Astrocyte (in vitro differentiated cells and primary cell): ENCODE measurements around the gene TWF1. TPM values are rescaled to one million over a fixed set of nuclear protein-coding genes. Genes with fewer than 3 reads are reported as not detected.
"Not testable (repeated sequence)": the region's sequence is repeated elsewhere in the genome, so short reads cannot be mapped to it uniquely, and the experiment has no call there.

ENCODE experiments used
- DNase-seq: peaks from one replicate; pipeline ENCODE4 v3.0.0-alpha.2; 2010; ENCODE audit warnings: low read depth
- FAIRE-seq: peaks from 2 replicates; lab custom pipeline; 2011; peaks lifted over from hg19 to GRCh38; lab: Jason Lieb, UNC
- H2AFZ ChIP-seq: 2 replicates; pipeline ENCODE4 v1.6.0; 2012; ENCODE audit warnings: low read depth, low read length, inconsistent platforms
- H3K27ac ChIP-seq: 2 replicates; pipeline ENCODE4 v1.5.1; 2011; ENCODE audit warnings: low read depth, low read length, inconsistent platforms
- H3K27me3 ChIP-seq: 2 replicates; pipeline ENCODE4 v1.6.0; 2011; ENCODE audit warnings: low read length, inconsistent platforms; ENCODE audit not compliant: insufficient read depth
- H3K36me3 ChIP-seq: 2 replicates; pipeline ENCODE4 v1.5.1; 2011; ENCODE audit warnings: low read length, inconsistent platforms; ENCODE audit not compliant: insufficient read depth
- H3K4me1 ChIP-seq: 2 replicates; pipeline ENCODE4 v1.5.1; 2011; ENCODE audit warnings: low read length, inconsistent platforms; ENCODE audit not compliant: insufficient read depth
- H3K4me2 ChIP-seq: 2 replicates; pipeline ENCODE4 v1.6.0; 2012; ENCODE audit warnings: low read length, inconsistent platforms
- H3K4me3 ChIP-seq: 2 replicates; pipeline ENCODE4 v1.5.1; 2011; ENCODE audit warnings: low read depth, mild to moderate bottlenecking, low read length, inconsistent platforms; ENCODE audit not compliant: insufficient read depth
- H3K79me2 ChIP-seq: 2 replicates; pipeline ENCODE4 v1.6.0; 2012; ENCODE audit warnings: mild to moderate bottlenecking, low read length, inconsistent platforms; ENCODE audit not compliant: insufficient read depth
- H3K9ac ChIP-seq: 2 replicates; pipeline ENCODE4 v1.6.0; 2012; ENCODE audit warnings: mild to moderate bottlenecking, low read length, inconsistent platforms
- H3K9me3 ChIP-seq: 2 replicates; pipeline ENCODE4 v1.5.1; 2012; ENCODE audit warnings: low read depth, mild to moderate bottlenecking, low read length, inconsistent platforms; ENCODE audit not compliant: insufficient read depth
- H4K20me1 ChIP-seq: 2 replicates; pipeline ENCODE4 v1.6.0; 2012; ENCODE audit warnings: low read length, inconsistent platforms; ENCODE audit not compliant: insufficient read depth
- H3K27ac Mint-ChIP-seq: one replicate; pipeline ENCODE4 v1.8.0; 2021; ENCODE audit warnings: mild to moderate bottlenecking, mixed read lengths; ENCODE audit not compliant: unreplicated experiment
- H3K27me3 Mint-ChIP-seq: one replicate; pipeline ENCODE4 v1.8.0; 2021; ENCODE audit warnings: low read depth, mixed read lengths; ENCODE audit not compliant: unreplicated experiment
- H3K36me3 Mint-ChIP-seq: one replicate; pipeline ENCODE4 v1.8.0; 2021; ENCODE audit warnings: low read depth, mixed read lengths; ENCODE audit not compliant: unreplicated experiment
- H3K4me1 Mint-ChIP-seq: one replicate; pipeline ENCODE4 v1.8.0; 2021; ENCODE audit warnings: low read depth, mixed read lengths; ENCODE audit not compliant: unreplicated experiment
- H3K4me3 Mint-ChIP-seq: one replicate; pipeline ENCODE4 v1.8.0; 2021; ENCODE audit warnings: mild to moderate bottlenecking, moderate library complexity, mixed read lengths; ENCODE audit not compliant: unreplicated experiment
- H3K9me3 Mint-ChIP-seq: one replicate; pipeline ENCODE4 v1.8.0; 2021; ENCODE audit warnings: mild to moderate bottlenecking, mixed read lengths; ENCODE audit not compliant: unreplicated experiment
- CTCF ChIP-seq: IDR thresholded peaks from 2 replicates; pipeline ENCODE4 v1.5.1; 2011; ENCODE audit warnings: low read depth, mild to moderate bottlenecking, inconsistent platforms, low read length, moderate library complexity; ENCODE audit not compliant: insufficient read depth
- EZH2 ChIP-seq: IDR thresholded peaks from 2 replicates; pipeline ENCODE4 v1.6.1; 2012; ENCODE audit warnings: mild to moderate bottlenecking, low read length, inconsistent platforms; ENCODE audit not compliant: insufficient read depth
- total RNA-seq: library from RNA; stranded (reverse); gene quantifications from 2 replicates; pipeline ENCODE4 v1.2.1, GENCODE V29; 2021

Gene TWF1
- total RNA-seq, 1 donor from 2014 or later: 105 TPM

GRCh38 chr12:43754015-43754414 is 52.1 kb downstream of the TWF1 start:
- Mint-ChIP-seq H3K9me3 (no peaks in the 10 kb centered on the region), H3K4me3 (no peak overlapping the region), H3K4me1 (peaks cover 6% of the 10 kb centered on the region), H3K36me3 (peaks cover 2% of the 10 kb centered on the region), H3K27ac (no peak overlapping the region), H3K27me3 (no peaks in the 10 kb centered on the region)
- Histone ChIP-seq H3K27me3 (no peaks in the 10 kb centered on the region), H3K27ac (no peak overlapping the region), H3K4me1 (peaks cover 8% of the 10 kb centered on the region), H3K36me3 (peaks cover 9% of the 10 kb centered on the region), H3K4me3 (no peak overlapping the region), H3K4me2 (no peak overlapping the region), H3K9me3 (no peaks in the 10 kb centered on the region), H3K9ac (no peak overlapping the region), H4K20me1 (no peaks in the 10 kb centered on the region), H2AFZ (no peak overlapping the region), H3K79me2 (peaks cover 26% of the 10 kb centered on the region)
- no peak for TF ChIP-seq EZH2
- TF ChIP-seq CTCF: no peak
- DNase-seq (no peak), FAIRE-seq (no peak)

- not testable (repeated sequence) for H3K4me1 ChIP-seq, H3K9me3 Mint-ChIP-seq, H3K4me1 Mint-ChIP-seq, H3K4me3 ChIP-seq, H3K27me3 Mint-ChIP-seq, H3K27me3 ChIP-seq, H3K9ac ChIP-seq, H2AFZ ChIP-seq, H3K79me2 ChIP-seq, H3K27ac Mint-ChIP-seq, DNase-seq, H4K20me1 ChIP-seq, FAIRE-seq, H3K36me3 Mint-ChIP-seq, H3K9me3 ChIP-seq, H3K4me2 ChIP-seq, H3K27ac ChIP-seq, H3K4me3 Mint-ChIP-seq
- H3K36me3 ChIP-seq: peaks cover 13% of the 10 kb centered on the region
Observed at GRCh38 chr12:43751360-43751759, 54.8 kb downstream of the TWF1 start.

- Histone ChIP-seq H3K79me2 (peaks cover 3% of the 10 kb centered on the region), H3K36me3 (peaks cover 14% of the 10 kb centered on the region), H3K4me3 (no peak overlapping the region), H3K9ac (no peak overlapping the region), H4K20me1 (no peaks in the 10 kb centered on the region), H3K4me1 (no peaks in the 10 kb centered on the region), H3K27me3 (no peaks in the 10 kb centered on the region), H2AFZ (no peak overlapping the region), H3K9me3 (no peaks in the 10 kb centered on the region), H3K27ac (no peak overlapping the region), H3K4me2 (no peak overlapping the region)
- Mint-ChIP-seq H3K4me3 (no peak overlapping the region), H3K9me3 (no peaks in the 10 kb centered on the region), H3K36me3 (peaks cover 5% of the 10 kb centered on the region), H3K27me3 (no peaks in the 10 kb centered on the region), H3K4me1 (no peaks in the 10 kb centered on the region), H3K27ac (no peak overlapping the region)
- DNase-seq (no peak), FAIRE-seq (no peak)
- TF ChIP-seq CTCF (no peak), EZH2 (no peak)
Observed at GRCh38 chr12:43750814-43751213, 55.3 kb downstream of the TWF1 start.
